GM19455 (cell line): ENCODE results near the gene TMEM121B.
A peak's percentile ranks its signal among the peaks of the same experiment; 100 is the strongest.
"Not testable (repeated sequence)": the region's sequence is repeated elsewhere in the genome, so short reads cannot be mapped to it uniquely, and the experiment has no call there.

Source experiments
- ATAC-seq: cut with Tn5 transposase; IDR thresholded peaks from one replicate; pipeline ENCODE4 v1.9.1; 2021; ENCODE audit not compliant: unreplicated experiment

The TMEM121B gene

GRCh38 chr22:17121233-17122195 lies at the start of gene TMEM121B:
TSS of gene TMEM121B (minus strand) at chr22:17121360. CDS start at chr22:17121127, 233 bp downstream.
- ATAC-seq: no peak

DNA sequence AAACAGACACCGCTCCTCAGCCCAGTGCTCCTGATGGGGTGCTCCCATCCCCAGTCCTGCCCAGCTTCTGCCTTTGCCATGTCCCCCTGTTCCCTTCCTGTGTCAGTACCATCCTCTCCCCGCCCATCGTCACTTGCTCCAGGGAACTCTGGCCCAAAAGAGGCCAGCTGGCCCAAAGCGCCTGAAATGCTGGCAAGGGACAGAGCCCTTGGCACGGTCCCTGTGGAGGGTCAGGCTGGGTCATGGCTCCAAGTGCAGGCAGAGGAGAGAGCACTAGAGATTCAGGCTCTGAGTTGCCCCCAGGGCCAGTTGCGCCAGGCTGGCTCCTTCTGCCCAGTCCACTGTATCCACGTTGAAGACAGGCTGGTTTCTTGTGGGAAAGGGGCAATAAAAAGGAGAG lies 46.3 kb upstream of the TMEM121B start:
- no peak for ATAC-seq

DNA sequence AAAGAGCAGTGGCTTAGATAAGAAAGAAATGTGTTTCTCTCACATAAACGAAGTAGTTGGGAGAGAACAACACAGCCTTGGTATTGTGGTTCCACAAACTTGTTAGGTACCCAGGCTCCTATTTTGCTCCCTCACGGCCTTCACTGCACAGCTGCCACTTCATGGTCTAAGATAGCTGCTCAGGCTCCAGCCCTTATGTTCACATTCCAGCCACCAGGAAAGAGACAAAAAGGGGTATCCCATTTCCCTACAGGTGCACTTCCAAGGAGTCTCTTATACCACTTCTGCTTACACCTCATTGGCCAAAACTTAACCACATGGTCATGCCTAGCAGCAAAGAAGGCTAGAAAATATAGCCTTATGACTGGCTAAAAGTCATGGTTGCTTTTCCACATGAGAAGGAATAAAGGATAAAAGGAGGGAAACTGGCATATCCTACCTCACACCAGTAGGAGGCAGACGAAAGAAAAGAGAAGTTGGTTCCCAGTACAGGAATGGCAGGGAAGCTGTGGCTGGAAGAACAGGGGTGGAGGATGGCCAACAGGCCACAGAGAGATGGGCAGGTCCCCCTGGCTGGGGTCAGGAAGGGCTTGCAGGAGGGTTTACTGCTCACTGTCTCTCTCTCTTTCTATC lies 43.3 kb upstream of the TMEM121B start:
- no peak for ATAC-seq

- ATAC-seq: no peak
These were observed 41.6 kb upstream of the TMEM121B start for GRCh38 chr22:17162731-17163130.

GRCh38 chr22:17161991-17162390 lies 40.8 kb upstream of the TMEM121B start:
- no peak for ATAC-seq

DNA sequence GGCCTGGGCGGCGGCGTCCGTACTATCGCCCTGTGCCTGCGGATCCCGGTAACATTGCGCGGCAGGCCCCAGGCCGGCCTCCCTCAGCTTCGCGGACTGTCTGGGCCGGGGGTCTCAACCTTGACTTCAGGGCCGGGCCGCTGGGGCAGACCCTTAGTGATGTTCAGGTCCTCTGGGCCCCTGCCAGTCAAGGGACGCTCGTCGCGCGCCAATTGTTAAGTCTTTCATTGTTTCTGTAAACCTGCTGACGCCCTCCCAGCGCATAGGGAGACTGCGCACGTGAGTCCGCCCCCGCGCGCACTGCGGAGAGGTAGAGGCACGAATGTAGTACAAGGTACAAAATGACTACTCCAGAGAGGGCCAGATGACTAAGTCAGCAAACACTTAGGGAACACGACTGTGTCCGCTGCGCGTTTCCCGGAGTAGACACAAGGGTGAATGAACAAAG lies 38.4 kb upstream of the TMEM121B start:
- ATAC-seq: peak; percentile 29

- ATAC-seq: peak; percentile 77
These were observed 37.7 kb upstream of the TMEM121B start, which contains the start of gene HDHD5 for GRCh38 chr22:17158568-17159503. TSS of gene HDHD5 (minus strand) at chr22:17159277. CDS start at chr22:17159251, 26 bp downstream.

DNA sequence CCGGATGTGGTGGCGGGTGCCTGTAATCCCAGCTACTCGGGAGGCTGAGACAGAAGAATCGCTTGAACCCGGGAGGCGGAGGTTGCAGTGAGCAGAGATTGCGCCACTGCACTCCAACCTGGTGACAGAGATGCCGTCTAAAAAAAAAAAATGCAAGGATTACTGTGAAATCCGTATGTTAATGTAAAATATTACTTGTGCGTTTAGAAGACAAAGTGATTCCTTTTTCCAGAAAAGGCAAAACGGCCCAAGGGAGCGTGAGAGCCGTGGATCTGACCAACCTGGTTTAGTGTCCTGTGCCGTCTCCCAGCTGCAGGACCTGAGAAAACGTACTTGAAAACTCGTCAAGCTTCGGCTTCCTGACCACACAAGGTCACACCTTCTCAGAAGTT lies 37.0 kb upstream of the TMEM121B start:
- no peak for ATAC-seq

DNA sequence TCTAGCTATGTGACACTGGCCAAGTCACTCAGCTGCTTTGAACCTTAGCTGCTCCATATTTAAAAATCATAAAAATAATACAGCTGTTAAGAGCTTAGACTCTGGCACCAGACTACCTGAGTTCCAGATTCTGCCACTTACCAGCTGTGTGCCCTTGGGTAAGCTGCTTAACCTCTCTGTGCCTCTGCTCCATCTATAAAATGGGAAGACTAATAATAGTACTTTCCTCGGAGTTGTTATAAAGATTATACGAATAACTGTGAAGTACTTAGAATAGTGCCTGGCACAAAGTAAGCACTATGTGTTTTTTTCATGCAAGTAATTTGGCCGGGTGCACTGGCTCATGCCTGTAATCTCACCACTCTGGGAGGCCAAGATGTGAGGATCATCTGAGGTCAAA lies 36.6 kb upstream of the TMEM121B start:
- ATAC-seq: no peak

- ATAC-seq: no peak
These were observed 34.8 kb upstream of the TMEM121B start for GRCh38 chr22:17155941-17156340.

DNA sequence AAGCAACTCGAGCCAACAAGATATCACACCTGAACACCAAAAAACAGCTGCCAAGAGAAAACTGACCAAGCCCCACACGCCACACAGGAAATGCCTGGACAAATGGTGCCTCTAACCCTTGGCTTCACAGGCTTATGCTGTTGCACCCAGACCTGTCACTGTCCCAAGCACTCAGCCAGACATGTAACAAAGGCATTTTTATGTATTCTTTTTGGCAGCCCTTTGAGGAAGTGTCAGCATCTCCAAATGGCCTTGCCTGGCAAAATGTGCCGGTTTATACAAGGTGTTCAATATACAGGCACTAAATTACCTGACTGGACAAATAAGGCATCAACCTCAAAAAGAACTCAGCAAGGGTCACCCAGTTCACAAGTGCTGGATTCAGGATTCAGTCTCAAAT lies 31.8 kb upstream of the TMEM121B start:
- ATAC-seq: no peak

GRCh38 chr22:17152340-17152739 lies 31.2 kb upstream of the TMEM121B start:
- no peak for ATAC-seq

DNA sequence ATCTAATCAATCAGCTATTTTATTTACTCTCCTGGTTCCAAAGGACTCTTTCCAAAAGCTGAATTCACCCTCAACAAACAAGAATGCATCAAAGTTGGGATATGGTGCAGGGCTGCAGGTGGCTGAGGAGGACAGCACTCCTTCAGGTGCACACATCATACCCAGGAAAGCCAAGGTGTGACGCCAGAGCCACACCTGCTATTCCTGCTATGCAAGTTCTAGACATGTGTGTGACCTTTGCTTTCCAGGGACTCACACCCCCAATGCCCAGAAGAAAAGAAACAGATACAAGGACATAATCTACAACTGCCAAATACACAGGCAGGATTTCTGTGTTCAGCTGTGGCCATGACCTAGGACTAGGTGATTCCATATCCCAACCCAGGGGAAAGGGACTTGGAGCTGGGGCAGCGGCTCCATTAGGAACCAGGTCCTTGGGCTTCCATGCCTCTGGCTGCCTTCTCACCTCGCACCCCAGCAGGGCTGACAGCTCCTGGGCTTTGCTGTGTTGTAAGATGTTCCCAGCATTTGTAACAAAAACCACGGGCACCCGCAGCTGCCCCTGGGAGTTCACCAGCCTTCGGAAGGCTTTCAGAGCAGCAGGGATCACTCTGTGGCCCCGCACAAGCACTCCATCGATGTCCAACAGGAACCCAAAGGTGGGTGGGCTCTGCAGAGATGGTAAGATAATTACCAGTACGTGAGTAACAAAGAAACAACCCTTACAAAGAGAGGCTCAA lies 28.1 kb upstream of the TMEM121B start:
- ATAC-seq: no peak

GRCh38 chr22:17147458-17147857 lies 26.3 kb upstream of the TMEM121B start:
- not testable (repeated sequence) for ATAC-seq

DNA sequence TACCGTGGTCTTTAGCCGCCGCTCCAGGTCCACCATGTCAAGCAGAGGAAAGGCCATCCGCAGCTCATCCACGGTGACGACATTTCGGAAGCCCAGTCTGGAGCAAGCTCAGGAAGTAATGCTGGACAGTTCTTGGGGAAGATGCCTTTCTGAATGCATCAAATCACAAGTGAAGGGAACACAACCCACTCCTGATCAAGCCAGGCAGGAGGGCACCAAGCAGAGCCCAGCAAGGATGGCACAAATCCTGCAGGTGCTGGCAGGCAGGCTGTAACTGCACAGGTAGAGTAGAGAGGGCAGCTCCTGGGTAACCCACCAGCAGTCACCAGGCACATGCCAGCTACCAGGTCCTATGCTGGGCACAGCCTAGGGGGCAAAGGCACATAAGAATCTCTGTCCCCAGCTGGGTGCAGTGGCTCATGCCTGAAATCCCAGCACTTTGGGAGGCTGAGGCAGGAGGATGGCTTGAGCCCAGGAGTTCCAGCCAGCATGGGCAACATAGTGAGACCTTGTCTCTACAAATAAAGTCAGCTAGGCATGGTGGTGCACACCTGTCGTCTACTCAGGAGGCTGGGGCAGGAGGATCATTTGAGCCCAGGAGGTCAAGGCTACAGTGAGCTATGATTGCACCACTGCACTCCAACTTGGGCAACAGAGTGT lies 24.0 kb upstream of the TMEM121B start:
- ATAC-seq: no peak

DNA sequence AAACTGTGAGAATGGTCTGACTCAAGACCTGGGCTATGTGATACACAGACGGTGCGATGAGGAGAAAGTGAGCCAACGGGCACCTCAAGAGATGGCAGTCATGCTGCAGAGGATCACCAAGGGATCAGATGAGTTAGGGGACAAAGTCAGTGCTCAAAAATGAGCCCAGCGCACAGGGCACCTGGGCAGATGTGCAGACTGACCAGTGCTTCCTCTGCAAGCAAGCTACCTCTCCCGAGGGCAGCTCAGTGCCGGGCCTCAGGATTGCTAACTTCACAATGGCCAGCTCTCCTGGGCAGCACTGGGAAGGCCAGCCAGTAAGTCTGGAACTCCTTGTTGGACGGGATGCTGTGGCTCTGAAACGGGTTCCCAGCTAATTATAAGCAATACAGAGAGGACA lies 22.7 kb upstream of the TMEM121B start:
- ATAC-seq: no peak

DNA sequence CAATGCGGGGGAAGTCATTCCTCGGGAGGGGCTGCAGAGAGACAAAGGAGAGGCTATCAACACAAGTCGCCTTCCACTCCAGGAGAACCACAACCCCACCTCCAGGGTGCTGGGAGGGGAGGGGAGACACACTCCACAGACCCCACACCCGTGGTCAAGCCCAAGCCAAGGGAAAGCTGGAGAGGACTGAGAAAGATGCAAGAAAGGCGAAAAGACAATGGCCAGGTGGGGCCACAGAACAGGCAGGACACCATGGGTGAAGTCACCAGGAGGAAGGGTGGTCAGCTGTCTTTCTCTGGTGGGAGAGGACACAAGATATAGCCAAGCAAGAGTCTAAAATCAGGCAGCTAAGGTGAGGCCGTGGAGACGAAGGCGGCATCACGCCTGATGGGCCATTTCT lies 21.9 kb upstream of the TMEM121B start:
- ATAC-seq: no peak

GRCh38 chr22:17140826-17141766 lies 19.9 kb upstream of the TMEM121B start:
- ATAC-seq: no peak

DNA sequence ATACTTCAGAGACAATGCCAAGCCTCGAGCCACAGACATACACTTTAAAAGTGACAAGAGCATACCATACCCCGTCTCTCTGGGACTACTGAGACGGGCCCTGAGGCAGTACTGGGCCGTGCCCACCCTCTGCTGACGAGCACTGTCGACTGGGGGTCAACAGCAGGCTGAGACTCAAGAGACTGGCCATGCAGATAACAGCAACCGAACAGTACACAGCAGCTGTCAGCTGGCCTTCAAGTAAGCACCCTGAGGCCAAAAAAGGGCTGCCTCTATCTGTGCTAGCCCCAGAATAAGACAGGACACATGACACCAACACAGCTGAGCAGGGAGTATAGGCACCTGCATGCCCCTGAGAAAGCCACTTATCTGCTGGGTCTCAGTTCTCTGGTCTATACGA lies 18.9 kb upstream of the TMEM121B start:
- no peak for ATAC-seq
